ENCODE results near the gene MAGEA9. TPM values are rescaled to one million over a fixed set of nuclear protein-coding genes. Genes with fewer than 3 reads are reported as not detected.
A peak's percentile ranks its signal among the peaks of the same experiment; 100 is the strongest.

The MAGEA9 gene
- total and polyA plus RNA-seq, 2 donors (not counting 3 experiments of a cell fraction or from before 2014, with no cell fraction given), result not detected

DNA sequence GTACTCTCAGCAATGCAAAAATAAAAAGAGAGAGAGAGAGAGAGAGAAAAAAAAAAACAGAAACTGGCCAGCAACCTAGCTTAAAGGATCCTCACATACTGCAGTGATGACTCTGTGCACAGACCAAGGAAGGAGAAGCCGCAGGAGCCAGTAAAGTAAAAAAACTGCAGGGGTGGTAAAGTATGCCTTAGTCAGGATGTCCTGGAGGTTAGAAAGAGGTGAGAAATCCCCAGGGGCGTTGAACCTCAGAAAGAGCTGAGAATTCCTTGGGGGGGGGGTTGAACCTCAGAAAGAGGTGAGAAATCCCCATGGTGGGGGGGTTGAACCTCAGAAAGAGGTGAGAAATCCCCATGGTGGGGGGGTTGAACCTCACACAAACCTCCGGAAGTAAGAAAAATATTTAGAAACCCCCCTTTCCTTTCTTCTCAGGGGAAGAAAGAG, 48.0 kb downstream of the MAGEA9 start:
- TF ChIP-seq EZH2 (IDR thresholded peaks at IDR 0.05; ENCODE audit: borderline replicate concordance, low read depth, low read length, severe bottlenecking), result no peak
- TF ChIP-seq FOS (IDR thresholded peaks at IDR 0.05; ENCODE audit: borderline replicate concordance, insufficient read depth, low read length), result no peak
- TF ChIP-seq, protein P1, sequence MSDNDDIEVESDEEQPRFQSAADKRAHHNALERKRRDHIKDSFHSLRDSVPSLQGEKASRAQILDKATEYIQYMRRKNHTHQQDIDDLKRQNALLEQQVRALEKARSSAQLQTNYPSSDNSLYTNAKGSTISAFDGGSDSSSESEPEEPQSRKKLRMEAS (IDR thresholded peaks at IDR 0.05; ENCODE audit: insufficient read depth, insufficient read length), result no peak
- no peak for TF ChIP-seq JUN (IDR thresholded peaks at IDR 0.05; ENCODE audit: borderline replicate concordance, insufficient read depth, insufficient read length, low read depth)
- TF ChIP-seq, protein P2, sequence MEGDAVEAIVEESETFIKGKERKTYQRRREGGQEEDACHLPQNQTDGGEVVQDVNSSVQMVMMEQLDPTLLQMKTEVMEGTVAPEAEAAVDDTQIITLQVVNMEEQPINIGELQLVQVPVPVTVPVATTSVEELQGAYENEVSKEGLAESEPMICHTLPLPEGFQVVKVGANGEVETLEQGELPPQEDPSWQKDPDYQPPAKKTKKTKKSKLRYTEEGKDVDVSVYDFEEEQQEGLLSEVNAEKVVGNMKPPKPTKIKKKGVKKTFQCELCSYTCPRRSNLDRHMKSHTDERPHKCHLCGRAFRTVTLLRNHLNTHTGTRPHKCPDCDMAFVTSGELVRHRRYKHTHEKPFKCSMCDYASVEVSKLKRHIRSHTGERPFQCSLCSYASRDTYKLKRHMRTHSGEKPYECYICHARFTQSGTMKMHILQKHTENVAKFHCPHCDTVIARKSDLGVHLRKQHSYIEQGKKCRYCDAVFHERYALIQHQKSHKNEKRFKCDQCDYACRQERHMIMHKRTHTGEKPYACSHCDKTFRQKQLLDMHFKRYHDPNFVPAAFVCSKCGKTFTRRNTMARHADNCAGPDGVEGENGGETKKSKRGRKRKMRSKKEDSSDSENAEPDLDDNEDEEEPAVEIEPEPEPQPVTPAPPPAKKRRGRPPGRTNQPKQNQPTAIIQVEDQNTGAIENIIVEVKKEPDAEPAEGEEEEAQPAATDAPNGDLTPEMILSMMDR (IDR thresholded peaks at IDR 0.05; ENCODE audit: extremely low read depth in 1 of 2, insufficient read depth in 1 of 2, low read depth in 1 of 2, low read length in 2 of 2), result no peak
- TF ChIP-seq MYC (IDR thresholded peaks at IDR 0.05; ENCODE audit: low read depth, low read length), result no peak
- no peak for TF ChIP-seq POLR2A (IDR thresholded peaks at IDR 0.05; ENCODE audit: low read depth, low read length)
- TF ChIP-seq POLR2AphosphoS5 (IDR thresholded peaks at IDR 0.05; ENCODE audit: insufficient read depth, low read depth, low read length), result no peak
- TF ChIP-seq GATA2 (IDR thresholded peaks at IDR 0.05; ENCODE audit: insufficient read depth, insufficient read length, low read depth, low read length), result no peak
- peak overlapping the region; percentile 62 for H3K4me2 ChIP-seq (ENCODE audit: insufficient read depth, low read length)
- no peak overlapping the region for H3K9ac ChIP-seq (replicated peaks; ENCODE audit: extremely low read depth, insufficient read depth, low read length)
- no peaks in the 10 kb centered on the region for H3K9me1 ChIP-seq (replicated peaks; ENCODE audit: control insufficient read depth, extremely low read depth, insufficient read depth, low read length)
- no peaks in the 10 kb centered on the region for H4K20me1 ChIP-seq (replicated peaks; ENCODE audit: control insufficient read depth, extremely low read depth, insufficient read depth, low read length)
- H3K4me1 ChIP-seq (ENCODE audit: control insufficient read depth, extremely low read depth, insufficient read depth, low read length), result no peaks in the 10 kb centered on the region
- H2AFZ ChIP-seq (ENCODE audit: low read depth, low read length), result no peak overlapping the region
- intact Hi-C loops (cut with micrococcal nuclease), result no loop called here
- ChIA-PET POLR2A (no interaction called here), CTCF (no interaction called here)
- no peaks in the 10 kb centered on the region for H3K36me3 ChIP-seq (ENCODE audit: control insufficient read depth in 2 of 2, extremely low read depth in 1 of 2, insufficient read depth in 2 of 2, low read length in 2 of 2)
- no peaks in the 10 kb centered on the region for H3K9me3 ChIP-seq (replicated peaks; ENCODE audit: control insufficient read depth, insufficient read depth, low read length)
- no peak overlapping the region for H3K27ac ChIP-seq (ENCODE audit: insufficient read depth, low read depth, low read length)
- DNase-seq (ENCODE audit: low read depth, low spot score), result no peak
- H3K79me2 ChIP-seq (ENCODE audit: control insufficient read depth, insufficient read depth, low read length), result no peaks in the 10 kb centered on the region
- no peak overlapping the region for H3K4me3 ChIP-seq (replicated peaks in 1 of 3; ENCODE audit: insufficient read depth in 1 of 3, low read depth in 1 of 3, low read length in 3 of 3)
- FAIRE-seq, result no peak
- dilution Hi-C loops (cut with MboI; ENCODE audit: extremely low pct_ligation_motif_present, low sequenced_read_pairs), result no loop called here
- BruUV-seq (replicated peaks), result no TSS peak
- no peaks in the 10 kb centered on the region for H3K27me3 ChIP-seq (ENCODE audit: control insufficient read depth in 2 of 2, insufficient read depth in 2 of 2, low read length in 2 of 2)

Data from endothelial cell of umbilical vein (primary cell).